HEK293 (cell line): ENCODE results near the gene IDI2.
A peak's percentile ranks its signal among the peaks of the same experiment; 100 is the strongest.

Experiments
- FEZF1 ChIP-seq: fragments of 450-650 bp; formaldehyde crosslinking; IDR thresholded peaks from 2 replicates; pipeline ENCODE4 v1.5.1; 2016; ENCODE audit warnings: missing biosample characterization, missing genetic modification characterization
- IKZF3 ChIP-seq: fragments of 450-650 bp; IDR thresholded peaks from 2 replicates; pipeline ENCODE4 v1.5.0; 2018; ENCODE audit warnings: missing biosample characterization, mild to moderate bottlenecking, missing genetic modification characterization, moderate library complexity
- KLF7 ChIP-seq: fragments of 450-650 bp; formaldehyde crosslinking; IDR thresholded peaks from 2 replicates; pipeline ENCODE4 v1.5.1; 2016; ENCODE audit warnings: missing biosample characterization, missing genetic modification characterization, borderline replicate concordance
- RBAK ChIP-seq: fragments of 450-650 bp; formaldehyde crosslinking; IDR thresholded peaks from 2 replicates; pipeline ENCODE4 v1.5.1; 2016; ENCODE audit warnings: missing biosample characterization, missing genetic modification characterization
- SP2 ChIP-seq: fragments of 450-650 bp; formaldehyde crosslinking; IDR thresholded peaks from 2 replicates; pipeline ENCODE4 v1.5.1; 2016; ENCODE audit warnings: missing biosample characterization, missing genetic modification characterization
- TRIM28 ChIP-seq: IDR thresholded peaks from 2 replicates; pipeline ENCODE4 v1.6.1; 2011; ENCODE audit warnings: low read length, control low read depth, borderline replicate concordance
- YY1 ChIP-seq: fragments of 450-650 bp; formaldehyde crosslinking; IDR thresholded peaks from 2 replicates; pipeline ENCODE4 v1.5.1; 2018; ENCODE audit warnings: missing biosample characterization, missing genetic modification characterization
- ZBTB21 ChIP-seq: fragments of 450-650 bp; formaldehyde crosslinking; IDR thresholded peaks from 2 replicates; pipeline ENCODE4 v1.5.1; 2017; ENCODE audit warnings: missing biosample characterization, missing genetic modification characterization
- ZBTB7A ChIP-seq: fragments of 450-650 bp; formaldehyde crosslinking; IDR thresholded peaks from 2 replicates; pipeline ENCODE4 v1.5.1; 2016; ENCODE audit warnings: low read depth, missing biosample characterization, missing genetic modification characterization
- ZFP69B ChIP-seq: fragments of 450-650 bp; formaldehyde crosslinking; IDR thresholded peaks from 2 replicates; pipeline ENCODE4 v1.5.1; 2016; ENCODE audit warnings: missing biosample characterization, missing genetic modification characterization
- ZNF121 ChIP-seq: fragments of 450-650 bp; formaldehyde crosslinking; IDR thresholded peaks from 2 replicates; pipeline ENCODE4 v1.5.1; 2016; ENCODE audit warnings: missing biosample characterization, missing genetic modification characterization
- ZNF140 ChIP-seq: fragments of 450-650 bp; formaldehyde crosslinking; IDR thresholded peaks from 2 replicates; pipeline ENCODE4 v1.5.1; 2016; ENCODE audit warnings: missing biosample characterization, missing genetic modification characterization
- ZNF223 ChIP-seq: fragments of 450-650 bp; formaldehyde crosslinking; IDR thresholded peaks from 2 replicates; pipeline ENCODE4 v1.5.1; 2016; ENCODE audit warnings: missing biosample characterization, missing genetic modification characterization
- ZNF274 ChIP-seq, 2 experiments: fragments of 200-500 bp in 1 of 2; fragments of 450-650 bp in 1 of 2; sonication (Bioruptor generic) in 1 of 2; formaldehyde crosslinking in 1 of 2; IDR thresholded peaks; 2 replicates each; pipeline versions ENCODE4 v1.5.1 to v1.6.1; 2014 to 2016; ENCODE audit warnings: borderline replicate concordance in 1 of 2, inconsistent platforms in 1 of 2, low read length in 1 of 2, missing biosample characterization in 1 of 2, missing genetic modification characterization in 1 of 2
- ZNF302 ChIP-seq: fragments of 450-650 bp; formaldehyde crosslinking; IDR thresholded peaks from 2 replicates; pipeline ENCODE4 v1.5.1; 2016; ENCODE audit warnings: missing biosample characterization, missing genetic modification characterization, low read depth
- ZNF341 ChIP-seq: fragments of 450-650 bp; formaldehyde crosslinking; IDR thresholded peaks from 2 replicates; pipeline ENCODE4; 2016; ENCODE audit warnings: low read depth, missing biosample characterization, missing genetic modification characterization
- ZNF350 ChIP-seq: fragments of 450-650 bp; formaldehyde crosslinking; IDR thresholded peaks from 2 replicates; pipeline ENCODE4 v1.5.0; 2017; ENCODE audit warnings: missing biosample characterization, mild to moderate bottlenecking, missing genetic modification characterization
- ZNF394 ChIP-seq: fragments of 450-650 bp; formaldehyde crosslinking; IDR thresholded peaks from 2 replicates; pipeline ENCODE4 v1.5.1; 2016; ENCODE audit warnings: missing biosample characterization, missing genetic modification characterization, mild to moderate bottlenecking, moderate library complexity, borderline replicate concordance
- ZNF48 ChIP-seq: fragments of 450-650 bp; formaldehyde crosslinking; IDR thresholded peaks from 2 replicates; pipeline ENCODE4 v1.5.1; 2016; ENCODE audit warnings: missing biosample characterization, missing genetic modification characterization
- ZNF549 ChIP-seq: fragments of 450-650 bp; IDR thresholded peaks from 2 replicates; pipeline ENCODE4 v1.5.1; 2018; ENCODE audit warnings: missing biosample characterization, missing genetic modification characterization, mild to moderate bottlenecking, inconsistent platforms, moderate library complexity
- ZNF561 ChIP-seq: fragments of 450-650 bp; IDR thresholded peaks from 2 replicates; pipeline ENCODE4 v1.5.1; 2018; ENCODE audit warnings: missing biosample characterization, missing genetic modification characterization, borderline replicate concordance
- ZNF626 ChIP-seq: fragments of 450-650 bp; sonication (Bioruptor Pico); formaldehyde crosslinking; IDR thresholded peaks from 2 replicates; pipeline ENCODE4 v1.5.1; 2018; ENCODE audit warnings: missing biosample characterization, missing genetic modification characterization, inconsistent platforms
- ZNF658 ChIP-seq: fragments of 450-650 bp; formaldehyde crosslinking; IDR thresholded peaks from 2 replicates; pipeline ENCODE4; 2016; ENCODE audit warnings: missing biosample characterization, missing genetic modification characterization
- ZNF670 ChIP-seq: fragments of 450-650 bp; formaldehyde crosslinking; IDR thresholded peaks from 2 replicates; pipeline ENCODE4 v1.5.1; 2016; ENCODE audit warnings: missing biosample characterization, missing genetic modification characterization, low read depth
- ZNF830 ChIP-seq: fragments of 450-650 bp; IDR thresholded peaks from 2 replicates; pipeline ENCODE4 v1.5.0; 2018; ENCODE audit warnings: missing biosample characterization, missing genetic modification characterization, low read depth, mild to moderate bottlenecking, moderate library complexity
- ZNF837 ChIP-seq: fragments of 450-650 bp; formaldehyde crosslinking; IDR thresholded peaks from 2 replicates; pipeline ENCODE4 v1.5.1; 2016; ENCODE audit warnings: missing biosample characterization, missing genetic modification characterization
- ZSCAN30 ChIP-seq: fragments of 450-650 bp; IDR thresholded peaks from 2 replicates; pipeline ENCODE4 v1.5.1; 2018; ENCODE audit warnings: missing biosample characterization, mild to moderate bottlenecking, missing genetic modification characterization, moderate library complexity
- TF ChIP-seq, protein P1 (sequence below): fragments of 450-650 bp; formaldehyde crosslinking; IDR thresholded peaks from 2 replicates; pipeline ENCODE4 v1.5.1; 2017; ENCODE audit warnings: missing biosample characterization, missing genetic modification characterization
- TF ChIP-seq, protein P2 (sequence below): fragments of 450-650 bp; formaldehyde crosslinking; IDR thresholded peaks from 2 replicates; pipeline ENCODE4 v1.5.1; 2016; ENCODE audit warnings: missing biosample characterization, missing genetic modification characterization
- TF ChIP-seq, protein P3 (sequence below): fragments of 450-650 bp; formaldehyde crosslinking; IDR thresholded peaks from 2 replicates; pipeline ENCODE4 v1.5.1; 2016; ENCODE audit warnings: missing biosample characterization, missing genetic modification characterization
- TF ChIP-seq, protein P4 (sequence below): fragments of 450-650 bp; formaldehyde crosslinking; optimal IDR thresholded peaks from 2 replicates; pipeline ENCODE3; 2016; ENCODE audit warnings: missing biosample characterization, mild to moderate bottlenecking, missing genetic modification characterization
- TF ChIP-seq, protein P5 (sequence below): fragments of 450-650 bp; formaldehyde crosslinking; IDR thresholded peaks from 2 replicates; pipeline ENCODE4 v1.5.1; 2016; ENCODE audit warnings: missing biosample characterization, missing genetic modification characterization

The IDI2 gene

DNA sequence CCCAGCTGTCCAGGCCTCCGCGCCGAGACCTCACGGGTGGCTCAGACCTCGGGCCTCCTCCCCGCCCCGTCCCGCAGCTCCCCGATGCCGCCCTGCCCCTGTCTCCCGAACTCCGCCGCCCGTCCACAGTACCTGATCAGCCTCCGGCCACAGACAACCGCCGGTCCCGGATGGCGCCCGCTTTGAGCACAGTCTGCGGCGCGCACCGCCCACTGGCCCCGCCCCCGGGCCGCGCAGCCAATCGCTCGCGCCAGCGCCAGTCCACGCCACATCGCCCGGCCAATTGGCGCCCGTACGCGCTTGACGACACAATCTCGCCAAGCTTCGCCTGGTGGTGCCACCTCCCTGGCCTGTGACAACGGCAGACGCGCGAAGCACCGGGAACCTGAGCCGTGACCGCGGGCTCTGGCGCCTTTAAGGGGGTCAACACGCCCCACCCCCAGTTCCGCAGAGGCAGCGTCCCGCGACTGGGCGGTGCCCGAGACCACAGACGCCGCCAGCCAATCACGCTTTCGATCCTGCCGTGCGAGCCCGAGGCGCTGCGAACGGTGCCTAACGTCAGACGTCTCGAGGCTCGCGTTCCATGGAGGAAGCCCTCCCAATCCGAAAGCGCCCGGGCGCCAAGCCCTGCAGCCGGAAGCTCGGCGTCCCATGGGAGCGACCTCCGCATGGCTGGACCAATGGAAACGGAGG, 23.2 kb upstream of the IDI2 start, which contains the start of gene IDI1 (continued):
- TF ChIP-seq ZFP69B (tag by site-specific recombination) (peak; percentile 61), ZNF549 (tag by site-specific recombination) (no peak), ZSCAN30 (tag by site-specific recombination) (peak; percentile 84), ZNF48 (no peak), YY1 (tag by site-specific recombination) (no peak; the same call in 1 of the 2 replicates), IKZF3 (peak; percentile 78), ZBTB7A (tag by site-specific recombination) (peak; percentile 81; the same call in 1 of the 2 replicates), ZNF350 (no peak), ZNF561 (tag by site-specific recombination) (no peak), ZNF670 (tag by site-specific recombination) (no peak), ZNF626 (no peak), KLF7 (tag by site-specific recombination) (peak; percentile 73; the same call in 1 of the 2 replicates), ZNF830 (no peak), RBAK (tag by site-specific recombination) (no peak), ZBTB21 (peak; percentile 85), ZNF394 (tag by site-specific recombination) (peak; percentile 37; the same call in 1 of the 2 replicates), FEZF1 (no peak; the same call in 1 of the 2 replicates), ZNF223 (tag by site-specific recombination) (no peak), ZNF302 (no peak), ZNF274 (IDR thresholded peaks at IDR 0.05; ENCODE audit: low read length) (no peak), ZNF274 (tag by site-specific recombination; IDR thresholded peaks at IDR 0.05; ENCODE audit: borderline replicate concordance) (no peak), ZNF658 (tag by site-specific recombination) (no peak), ZNF121 (tag by site-specific recombination) (no peak), ZNF140 (tag by site-specific recombination) (no peak), TRIM28 (no peak), SP2 (tag by site-specific recombination) (peak; percentile 89), ZNF837 (tag by site-specific recombination) (no peak), ZNF341 (tag by site-specific recombination) (peak; percentile 56)
- TF ChIP-seq, protein P1, sequence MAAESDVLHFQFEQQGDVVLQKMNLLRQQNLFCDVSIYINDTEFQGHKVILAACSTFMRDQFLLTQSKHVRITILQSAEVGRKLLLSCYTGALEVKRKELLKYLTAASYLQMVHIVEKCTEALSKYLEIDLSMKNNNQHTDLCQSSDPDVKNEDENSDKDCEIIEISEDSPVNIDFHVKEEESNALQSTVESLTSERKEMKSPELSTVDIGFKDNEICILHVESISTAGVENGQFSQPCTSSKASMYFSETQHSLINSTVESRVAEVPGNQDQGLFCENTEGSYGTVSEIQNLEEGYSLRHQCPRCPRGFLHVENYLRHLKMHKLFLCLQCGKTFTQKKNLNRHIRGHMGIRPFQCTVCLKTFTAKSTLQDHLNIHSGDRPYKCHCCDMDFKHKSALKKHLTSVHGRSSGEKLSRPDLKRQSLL: peak; percentile 98
- TF ChIP-seq, protein P2, sequence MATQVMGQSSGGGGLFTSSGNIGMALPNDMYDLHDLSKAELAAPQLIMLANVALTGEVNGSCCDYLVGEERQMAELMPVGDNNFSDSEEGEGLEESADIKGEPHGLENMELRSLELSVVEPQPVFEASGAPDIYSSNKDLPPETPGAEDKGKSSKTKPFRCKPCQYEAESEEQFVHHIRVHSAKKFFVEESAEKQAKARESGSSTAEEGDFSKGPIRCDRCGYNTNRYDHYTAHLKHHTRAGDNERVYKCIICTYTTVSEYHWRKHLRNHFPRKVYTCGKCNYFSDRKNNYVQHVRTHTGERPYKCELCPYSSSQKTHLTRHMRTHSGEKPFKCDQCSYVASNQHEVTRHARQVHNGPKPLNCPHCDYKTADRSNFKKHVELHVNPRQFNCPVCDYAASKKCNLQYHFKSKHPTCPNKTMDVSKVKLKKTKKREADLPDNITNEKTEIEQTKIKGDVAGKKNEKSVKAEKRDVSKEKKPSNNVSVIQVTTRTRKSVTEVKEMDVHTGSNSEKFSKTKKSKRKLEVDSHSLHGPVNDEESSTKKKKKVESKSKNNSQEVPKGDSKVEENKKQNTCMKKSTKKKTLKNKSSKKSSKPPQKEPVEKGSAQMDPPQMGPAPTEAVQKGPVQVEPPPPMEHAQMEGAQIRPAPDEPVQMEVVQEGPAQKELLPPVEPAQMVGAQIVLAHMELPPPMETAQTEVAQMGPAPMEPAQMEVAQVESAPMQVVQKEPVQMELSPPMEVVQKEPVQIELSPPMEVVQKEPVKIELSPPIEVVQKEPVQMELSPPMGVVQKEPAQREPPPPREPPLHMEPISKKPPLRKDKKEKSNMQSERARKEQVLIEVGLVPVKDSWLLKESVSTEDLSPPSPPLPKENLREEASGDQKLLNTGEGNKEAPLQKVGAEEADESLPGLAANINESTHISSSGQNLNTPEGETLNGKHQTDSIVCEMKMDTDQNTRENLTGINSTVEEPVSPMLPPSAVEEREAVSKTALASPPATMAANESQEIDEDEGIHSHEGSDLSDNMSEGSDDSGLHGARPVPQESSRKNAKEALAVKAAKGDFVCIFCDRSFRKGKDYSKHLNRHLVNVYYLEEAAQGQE (tag by site-specific recombination): no peak
- TF ChIP-seq, protein P3, sequence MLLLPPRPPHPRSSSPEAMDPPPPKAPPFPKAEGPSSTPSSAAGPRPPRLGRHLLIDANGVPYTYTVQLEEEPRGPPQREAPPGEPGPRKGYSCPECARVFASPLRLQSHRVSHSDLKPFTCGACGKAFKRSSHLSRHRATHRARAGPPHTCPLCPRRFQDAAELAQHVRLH (tag by site-specific recombination): no peak
- TF ChIP-seq, protein P4, sequence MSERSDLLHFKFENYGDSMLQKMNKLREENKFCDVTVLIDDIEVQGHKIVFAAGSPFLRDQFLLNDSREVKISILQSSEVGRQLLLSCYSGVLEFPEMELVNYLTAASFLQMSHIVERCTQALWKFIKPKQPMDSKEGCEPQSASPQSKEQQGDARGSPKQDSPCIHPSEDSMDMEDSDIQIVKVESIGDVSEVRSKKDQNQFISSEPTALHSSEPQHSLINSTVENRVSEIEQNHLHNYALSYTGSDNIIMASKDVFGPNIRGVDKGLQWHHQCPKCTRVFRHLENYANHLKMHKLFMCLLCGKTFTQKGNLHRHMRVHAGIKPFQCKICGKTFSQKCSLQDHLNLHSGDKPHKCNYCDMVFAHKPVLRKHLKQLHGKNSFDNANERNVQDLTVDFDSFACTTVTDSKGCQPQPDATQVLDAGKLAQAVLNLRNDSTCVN (tag by site-specific recombination): peak; percentile 98
- TF ChIP-seq, protein P5, sequence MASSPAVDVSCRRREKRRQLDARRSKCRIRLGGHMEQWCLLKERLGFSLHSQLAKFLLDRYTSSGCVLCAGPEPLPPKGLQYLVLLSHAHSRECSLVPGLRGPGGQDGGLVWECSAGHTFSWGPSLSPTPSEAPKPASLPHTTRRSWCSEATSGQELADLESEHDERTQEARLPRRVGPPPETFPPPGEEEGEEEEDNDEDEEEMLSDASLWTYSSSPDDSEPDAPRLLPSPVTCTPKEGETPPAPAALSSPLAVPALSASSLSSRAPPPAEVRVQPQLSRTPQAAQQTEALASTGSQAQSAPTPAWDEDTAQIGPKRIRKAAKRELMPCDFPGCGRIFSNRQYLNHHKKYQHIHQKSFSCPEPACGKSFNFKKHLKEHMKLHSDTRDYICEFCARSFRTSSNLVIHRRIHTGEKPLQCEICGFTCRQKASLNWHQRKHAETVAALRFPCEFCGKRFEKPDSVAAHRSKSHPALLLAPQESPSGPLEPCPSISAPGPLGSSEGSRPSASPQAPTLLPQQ (tag by site-specific recombination): peak; percentile 83
